Measurements from ENCODE around the gene TGIF1. TPM values are rescaled to one million over a fixed set of nuclear protein-coding genes. Genes with fewer than 3 reads are reported as not detected.

Gene TGIF1
- total RNA-seq, 1 experiment from 2014 or later: 242 TPM

- TF ChIP-seq CEBPB (IDR thresholded peaks at IDR 0.05; ENCODE audit: low read depth) (no peak), TCF7L2 (IDR thresholded peaks at IDR 0.05; ENCODE audit: borderline replicate concordance, extremely low read depth, insufficient read depth, insufficient read length) (no peak), CBX3 (IDR thresholded peaks at IDR 0.05; ENCODE audit: low read depth) (no peak), ZFX (IDR thresholded peaks at IDR 0.05) (no peak), YY1 (IDR thresholded peaks at IDR 0.05; ENCODE audit: extremely low read depth, insufficient replicate concordance, low read depth, low read length) (no peak), RAD21 (IDR thresholded peaks at IDR 0.05; ENCODE audit: low read depth) (no peak), ELF1 (IDR thresholded peaks at IDR 0.05; ENCODE audit: borderline replicate concordance, low read depth) (no peak), SRF (IDR thresholded peaks at IDR 0.05; ENCODE audit: low read depth) (no peak), SIN3A (IDR thresholded peaks at IDR 0.05; ENCODE audit: low read depth) (no peak), EZH2 (IDR thresholded peaks at IDR 0.05) (no peak), EZH2phosphoT487 (IDR thresholded peaks at IDR 0.05; ENCODE audit: borderline replicate concordance) (no peak)
These were observed 32.3 kb downstream of the TGIF1 start (continued) for GRCh38 chr18:3482258-3482657.

GRCh38 chr18:3485153-3486149 is 35.5 kb downstream of the TGIF1 start:
- CTCF ChIA-PET: no interaction called here
- H3K9me2 ChIP-seq (ENCODE audit: insufficient read depth): no peaks in the 10 kb centered on the region
- BruUV-seq (replicated peaks): no TSS peak
- no peak for ATAC-seq
- POLR2A ChIA-PET: no interaction called here
- H3K4me3 ChIP-seq (replicated peaks in 1 of 2; ENCODE audit: low read depth in 1 of 2, low read length in 2 of 2): no peak overlapping the region
- H3K4me1 ChIP-seq (ENCODE audit: control insufficient read depth in 1 of 2, insufficient read depth in 2 of 2, low read length in 2 of 2): peaks cover 0 to 17% of the 10 kb centered on the region in 2 experiments; a peak in 2 of 4 replicates
- H3K9me3 ChIP-seq (ENCODE audit: control insufficient read depth in 1 of 2, insufficient read depth in 1 of 2, low read depth in 1 of 2, low read length in 2 of 2): no peaks in the 10 kb centered on the region
- no peaks in the 10 kb centered on the region for H3K27me3 ChIP-seq (ENCODE audit: insufficient read depth, low read length)
- H3K36me3 ChIP-seq (ENCODE audit: control insufficient read depth in 1 of 2, insufficient read depth in 2 of 2, low read length in 2 of 2): no peaks in the 10 kb centered on the region
- intact Hi-C loops (cut with micrococcal nuclease): no loop called here
- H2AFZ ChIP-seq (ENCODE audit: low read depth, low read length, poor library complexity, severe bottlenecking): no peak overlapping the region
- no peaks in the 10 kb centered on the region for H4K20me1 ChIP-seq (ENCODE audit: insufficient read depth)
- RAD21 ChIA-PET (ENCODE audit: low non-redundant PET in 1 of 2, low total read pairs in 2 of 2, uncharacterized antibody in 2 of 2, unreplicated experiment in 2 of 2): no interaction called here
- H3K9ac ChIP-seq (ENCODE audit: low read length): no peak overlapping the region
- no peak for DNase-seq (ENCODE audit: low read depth, low spot score)
- no peaks in the 10 kb centered on the region for H3K79me2 ChIP-seq (ENCODE audit: insufficient read depth, low read length)
- no peak overlapping the region for H3K4me2 ChIP-seq (ENCODE audit: low read length)
- no peak overlapping the region for H3K27ac ChIP-seq (ENCODE audit: low read depth, low read length)
- TF ChIP-seq ZNF274 (IDR thresholded peaks at IDR 0.05; ENCODE audit: low read depth, low read length) (no peak), YY1 (IDR thresholded peaks at IDR 0.05; ENCODE audit: extremely low read depth, insufficient replicate concordance, low read depth, low read length) (no peak), MAX (IDR thresholded peaks at IDR 0.05) (no peak), TCF7L2 (IDR thresholded peaks at IDR 0.05; ENCODE audit: borderline replicate concordance, extremely low read depth, insufficient read depth, insufficient read length) (no peak), POLR2A (IDR thresholded peaks at IDR 0.05; ENCODE audit: borderline replicate concordance, extremely low read depth, insufficient read depth, insufficient read length) (no peak), ZBTB33 (IDR thresholded peaks at IDR 0.05; ENCODE audit: extremely low read depth, insufficient replicate concordance, low read length) (no peak), CTCF (IDR thresholded peaks at IDR 0.05 in 2 of 3, conservative IDR thresholded peaks at IDR 0.05 in 1 of 3; ENCODE audit: borderline replicate concordance in 1 of 3, insufficient read depth in 1 of 3, low read depth in 2 of 3, low read length in 2 of 3) (no peak), ELF1 (IDR thresholded peaks at IDR 0.05; ENCODE audit: borderline replicate concordance, low read depth) (no peak), SIN3A (IDR thresholded peaks at IDR 0.05; ENCODE audit: low read depth) (no peak), EZH2 (IDR thresholded peaks at IDR 0.05) (no peak), SP1 (IDR thresholded peaks at IDR 0.05; ENCODE audit: low read depth) (no peak), CBX3 (IDR thresholded peaks at IDR 0.05; ENCODE audit: low read depth) (no peak)

Measured in HCT116 (cell line).